Left ventricle myocardium inferior (tissue), 1 donor: ENCODE data around the gene KLHL24. TPM values are rescaled to one million over a fixed set of nuclear protein-coding genes. Genes with fewer than 3 reads are reported as not detected.
A peak's percentile ranks its signal among the peaks of the same experiment; 100 is the strongest.
"Not testable (repeated sequence)": the region's sequence is repeated elsewhere in the genome, so short reads cannot be mapped to it uniquely, and the experiment has no call there.

Experiments
- DNase-seq: peaks from one replicate; pipeline ENCODE4 v3.0.0-alpha.2; 2020
- H3K27ac ChIP-seq: fragments of 200-600 bp; replicated peaks from 2 replicates; pipeline ENCODE4 v1.8.0; 2021
- H3K27me3 ChIP-seq: fragments of 200-600 bp; 2 replicates; pipeline ENCODE4 v1.8.0; 2021; ENCODE audit warnings: low read depth
- H3K36me3 ChIP-seq: fragments of 200-600 bp; 2 replicates; pipeline ENCODE4 v1.8.0; 2021
- H3K4me1 ChIP-seq: fragments of 200-600 bp; 2 replicates; pipeline ENCODE4 v1.8.0; 2021
- H3K4me3 ChIP-seq: fragments of 200-600 bp; 2 replicates; pipeline ENCODE4 v1.8.0; 2021; ENCODE audit warnings: mild to moderate bottlenecking, moderate library complexity
- H3K9me3 ChIP-seq: fragments of 200-600 bp; replicated peaks from 2 replicates; pipeline ENCODE4 v1.8.0; 2021
- intact Hi-C: fragments of 100-400 bp; cut with micrococcal nuclease; formaldehyde crosslinking; loops from one replicate; pipeline ENCODE4 v1.11.0; 2022
- total RNA-seq: library from RNA; stranded (reverse); fragmentation: NEBNext Ultra II Directional; extraction: Animal tissue kit (Norgen Biotek cat#: 25700); gene quantifications from one replicate; pipeline ENCODE4 v1.2.1, GENCODE V29; 2021
- TF ChIP-seq, protein P1 (sequence below): fragments of 200-600 bp; IDR thresholded peaks from 2 replicates; pipeline ENCODE4 v1.8.0; 2021; ENCODE audit warnings: antibody characterized with exemption, mild to moderate bottlenecking, borderline replicate concordance
- donor health status: DM: no; HTN: yes; CAD: no; lungs with severe emphysema.

Gene KLHL24
- total RNA-seq, 1 donor from 2014 or later = 217 TPM

DNA sequence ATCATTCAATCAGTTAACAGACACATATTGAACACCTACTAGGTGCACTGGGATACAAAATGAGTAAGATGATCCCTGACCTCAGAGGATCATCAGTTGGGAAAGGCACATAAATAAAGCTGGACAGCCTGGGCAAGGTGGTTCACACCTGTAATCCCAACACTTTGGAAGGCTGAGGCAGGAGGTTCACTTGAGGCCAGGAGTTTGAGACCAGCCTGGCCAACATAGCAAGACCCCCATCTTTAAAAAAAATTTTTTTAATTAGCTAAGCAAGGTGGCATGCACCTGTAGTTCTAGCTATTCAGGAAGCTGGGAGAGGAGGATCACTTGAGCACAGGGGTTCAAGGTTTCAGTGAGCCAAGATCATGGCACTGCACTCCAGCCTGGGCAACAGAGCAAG lies 3.7 kb upstream of the KLHL24 start:
- no peak for DNase-seq
- Histone ChIP-seq H3K27ac (no peak overlapping the region), H3K27me3 (no peaks in the 10 kb centered on the region), H3K4me1 (peaks cover 49% of the 10 kb centered on the region), H3K9me3 (no peaks in the 10 kb centered on the region), H3K4me3 (no peak overlapping the region), H3K36me3 (no peaks in the 10 kb centered on the region)
- TF ChIP-seq, protein P1, sequence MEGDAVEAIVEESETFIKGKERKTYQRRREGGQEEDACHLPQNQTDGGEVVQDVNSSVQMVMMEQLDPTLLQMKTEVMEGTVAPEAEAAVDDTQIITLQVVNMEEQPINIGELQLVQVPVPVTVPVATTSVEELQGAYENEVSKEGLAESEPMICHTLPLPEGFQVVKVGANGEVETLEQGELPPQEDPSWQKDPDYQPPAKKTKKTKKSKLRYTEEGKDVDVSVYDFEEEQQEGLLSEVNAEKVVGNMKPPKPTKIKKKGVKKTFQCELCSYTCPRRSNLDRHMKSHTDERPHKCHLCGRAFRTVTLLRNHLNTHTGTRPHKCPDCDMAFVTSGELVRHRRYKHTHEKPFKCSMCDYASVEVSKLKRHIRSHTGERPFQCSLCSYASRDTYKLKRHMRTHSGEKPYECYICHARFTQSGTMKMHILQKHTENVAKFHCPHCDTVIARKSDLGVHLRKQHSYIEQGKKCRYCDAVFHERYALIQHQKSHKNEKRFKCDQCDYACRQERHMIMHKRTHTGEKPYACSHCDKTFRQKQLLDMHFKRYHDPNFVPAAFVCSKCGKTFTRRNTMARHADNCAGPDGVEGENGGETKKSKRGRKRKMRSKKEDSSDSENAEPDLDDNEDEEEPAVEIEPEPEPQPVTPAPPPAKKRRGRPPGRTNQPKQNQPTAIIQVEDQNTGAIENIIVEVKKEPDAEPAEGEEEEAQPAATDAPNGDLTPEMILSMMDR = no peak
- intact Hi-C loops = no loop called here

DNA sequence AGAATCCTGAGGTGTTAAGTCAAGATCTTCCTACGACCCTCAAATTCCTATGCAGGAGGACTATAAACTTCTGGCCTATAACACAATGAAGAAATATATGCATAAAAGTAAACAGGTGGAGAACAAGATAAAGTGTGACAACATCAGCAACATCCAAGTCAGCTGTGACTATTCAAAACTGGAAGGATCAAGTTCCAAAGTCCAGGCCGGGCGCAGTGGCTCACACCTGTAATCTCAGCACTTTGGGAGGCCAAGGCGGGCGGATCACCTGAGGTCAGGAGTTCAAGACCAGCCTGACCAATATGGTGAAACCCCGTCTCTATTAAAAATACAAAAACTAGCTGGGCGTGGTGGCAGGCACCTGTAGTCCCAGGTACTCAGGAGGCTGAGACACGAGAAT lies 2.7 kb upstream of the KLHL24 start:
- H3K27ac ChIP-seq, H3K4me3 ChIP-seq, H3K27me3 ChIP-seq, H3K36me3 ChIP-seq, intact Hi-C loops, H3K9me3 ChIP-seq, DNase-seq: not testable (repeated sequence)
- H3K4me1 ChIP-seq = peaks cover 53% of the 10 kb centered on the region

DNA sequence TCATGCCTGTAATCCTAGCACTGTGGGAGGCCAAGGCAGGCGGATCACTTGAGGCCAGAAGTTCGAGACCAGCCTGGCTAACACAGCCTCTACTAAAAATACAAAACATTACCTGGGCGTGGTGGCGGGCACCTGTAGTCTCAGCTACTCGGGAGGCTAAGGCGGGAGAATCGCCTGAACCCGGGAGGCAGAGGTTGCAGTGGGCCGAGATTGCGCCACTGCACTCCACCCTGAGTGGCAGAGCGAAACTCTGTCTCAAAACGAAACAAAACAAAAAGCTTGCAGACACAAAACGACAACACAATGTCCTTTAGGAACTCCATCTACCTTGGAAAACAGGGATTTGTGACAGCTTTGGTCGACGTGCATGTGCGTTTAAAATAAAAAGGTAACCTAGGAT lies 716 bp upstream of the KLHL24 start:
- TF ChIP-seq, protein P1 = no peak
- Histone ChIP-seq H3K4me3 (peak overlapping the region; percentile 91), H3K4me1 (peaks cover 58% of the 10 kb centered on the region), H3K36me3 (peaks cover 4% of the 10 kb centered on the region), H3K9me3 (no peaks in the 10 kb centered on the region), H3K27me3 (no peaks in the 10 kb centered on the region), H3K27ac (peak overlapping the region; percentile 99)
- intact Hi-C loops = no loop called here
- no peak for DNase-seq

DNA sequence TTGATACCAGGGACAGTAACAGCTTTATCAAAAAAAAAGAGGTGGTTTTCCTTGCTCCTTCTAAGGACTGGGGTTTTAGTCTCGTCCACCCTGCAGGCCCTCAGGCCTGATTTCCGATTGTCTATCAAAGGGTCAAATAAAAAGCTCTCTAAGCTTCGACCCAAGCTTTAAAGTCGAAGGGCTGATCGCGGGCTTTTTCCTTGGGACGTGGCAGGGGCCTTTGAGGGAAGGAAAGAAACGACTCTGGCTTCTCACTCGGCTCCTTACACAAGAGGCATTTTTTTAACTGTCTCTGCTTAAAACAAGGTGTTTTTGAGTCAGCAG lies 354 bp upstream of the KLHL24 start:
- H3K36me3 ChIP-seq = peaks cover 4% of the 10 kb centered on the region
- intact Hi-C loops = no loop called here
- TF ChIP-seq, protein P1 = no peak

DNA sequence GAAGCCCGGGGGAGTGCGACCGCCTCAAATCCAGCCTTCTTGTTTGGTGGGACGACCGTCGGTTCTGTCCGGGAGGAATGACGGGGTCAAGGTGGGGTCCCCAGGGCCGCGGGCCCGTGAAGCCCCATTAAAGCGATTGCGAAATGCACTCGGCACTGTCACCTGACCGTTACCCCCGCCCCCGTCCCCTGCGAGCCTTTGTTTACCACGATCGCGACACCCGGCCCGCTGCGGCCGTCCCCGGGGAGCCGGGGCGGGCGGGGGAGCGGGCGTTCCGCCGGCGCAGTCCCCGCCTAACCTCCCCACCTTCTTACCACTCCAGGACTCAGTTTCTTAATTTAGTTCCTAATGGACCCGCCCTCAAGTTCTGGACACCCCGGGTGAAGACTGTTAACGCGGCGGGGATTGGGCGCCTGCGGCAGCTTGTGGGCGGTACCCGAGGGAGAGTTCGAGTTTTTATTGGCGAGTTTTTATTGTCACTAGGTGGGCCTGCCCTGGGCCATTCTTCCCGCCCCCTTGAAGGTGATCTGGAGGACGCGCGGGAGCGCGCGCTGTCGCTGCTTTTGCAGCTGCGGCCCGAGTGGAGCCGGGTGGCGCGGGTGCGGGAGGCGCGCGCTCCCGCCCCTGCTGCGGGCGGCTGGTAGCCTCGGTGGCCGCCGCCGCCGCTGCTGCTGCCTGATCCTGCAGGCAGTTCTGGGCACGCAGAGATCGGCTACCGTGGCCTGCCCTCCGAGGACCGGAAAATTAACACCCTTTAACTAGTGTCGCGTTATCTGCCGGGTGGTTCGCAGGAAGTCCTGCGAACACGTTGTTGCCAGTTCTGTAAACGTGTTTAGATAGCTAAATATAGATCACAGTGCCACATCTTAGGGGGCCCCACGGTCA lies 1.0 kb downstream of the KLHL24 start:
- TF ChIP-seq, protein P1 = no peak
- intact Hi-C loops = no loop called here
- H3K4me3 ChIP-seq = peak overlapping the region; percentile 91

More for the DNA sequence above, 354 bp upstream of the KLHL24 start:
- no peak for DNase-seq
- Histone ChIP-seq H3K27ac (peak overlapping the region; percentile 99), H3K4me3 (peak overlapping the region; percentile 91), H3K9me3 (no peaks in the 10 kb centered on the region), H3K4me1 (peaks cover 60% of the 10 kb centered on the region), H3K27me3 (no peaks in the 10 kb centered on the region)

DNA sequence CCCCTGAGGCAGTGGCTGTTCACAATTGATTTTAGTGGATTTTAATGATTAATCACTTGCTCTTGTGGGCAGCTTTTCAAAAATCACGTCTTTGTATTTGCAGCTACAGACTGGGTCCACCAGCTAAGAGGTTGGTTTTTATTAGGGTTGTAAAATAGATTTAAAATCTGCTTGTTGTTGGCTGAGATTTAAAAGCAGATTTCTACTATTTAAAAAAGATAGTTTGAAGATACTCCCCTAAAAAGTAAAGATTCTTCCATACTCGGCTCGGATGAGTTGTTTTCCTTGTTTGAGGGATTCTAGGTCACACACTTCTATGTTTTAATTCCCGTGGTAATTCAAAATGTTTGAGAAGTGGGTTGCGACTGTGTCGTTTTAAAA lies 1.7 kb downstream of the KLHL24 start:
- TF ChIP-seq, protein P1 = no peak
- no peaks in the 10 kb centered on the region for H3K27me3 ChIP-seq
- peak overlapping the region; percentile 99 for H3K27ac ChIP-seq
- H3K4me1 ChIP-seq = peaks cover 73% of the 10 kb centered on the region
- intact Hi-C loops = no loop called here
- no peak for DNase-seq
- H3K4me3 ChIP-seq = peak overlapping the region; percentile 91
- peaks cover 4% of the 10 kb centered on the region for H3K36me3 ChIP-seq
- H3K9me3 ChIP-seq = no peaks in the 10 kb centered on the region

More for the DNA sequence above, 1.0 kb downstream of the KLHL24 start:
- peak; percentile 94 for DNase-seq
- H3K9me3 ChIP-seq = no peaks in the 10 kb centered on the region
- H3K27me3 ChIP-seq = no peaks in the 10 kb centered on the region
- H3K36me3 ChIP-seq = peaks cover 4% of the 10 kb centered on the region
- H3K27ac ChIP-seq = peak overlapping the region; percentile 99
- peaks cover 67% of the 10 kb centered on the region for H3K4me1 ChIP-seq

DNA sequence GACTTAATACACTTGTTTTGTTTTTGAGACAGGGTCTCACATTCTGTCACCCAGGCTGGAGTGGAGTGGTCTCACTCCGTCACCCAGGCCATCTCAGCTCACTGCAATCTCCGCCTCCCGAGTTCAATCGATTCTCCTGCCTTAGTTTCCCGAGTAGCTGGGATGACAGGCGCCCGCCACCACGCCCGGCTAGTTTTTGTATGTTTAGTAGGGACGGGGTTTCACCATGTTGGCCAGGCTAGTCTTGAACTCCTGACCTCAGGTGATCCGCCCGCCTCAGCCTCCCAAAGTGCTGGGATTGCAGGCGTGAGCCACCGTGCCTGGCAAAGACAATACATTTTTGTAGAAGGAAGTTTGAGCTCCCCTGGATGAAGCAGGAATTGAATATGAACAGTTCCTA lies 2.2 kb downstream of the KLHL24 start:
- DNase-seq, H3K9me3 ChIP-seq, intact Hi-C loops, H3K36me3 ChIP-seq, H3K27me3 ChIP-seq: not testable (repeated sequence)
- Histone ChIP-seq H3K4me3 (peak overlapping the region; percentile 91), H3K4me1 (peaks cover 74% of the 10 kb centered on the region), H3K27ac (peak overlapping the region; percentile 99)
